Activated naive CD4-positive, alpha-beta T cell treated with anti-CD3 and anti-CD28 coated beads, Interleukin-2, amount 50 U/mL, for 72 hours (primary cell): ENCODE results near the gene CDK3. TPM values are rescaled to one million over a fixed set of nuclear protein-coding genes. Genes with fewer than 3 reads are reported as not detected.

Experiments
- ATAC-seq, 2 donors: fragments of 150-1000 bp; cut with Tn5 transposase; 2 replicates each; pipeline ENCODE4 v1.10.0; 2021; ENCODE audit warnings: mild to moderate bottlenecking in 2 of 2, moderate library complexity in 2 of 2
- DNase-seq, 2 donors: peaks; one replicate each; pipeline ENCODE4 v3.0.0; 2021 to 2022; ENCODE audit warnings: low spot score in 2 of 2
- H3K27ac Mint-ChIP-seq, 2 donors: one replicate each; pipeline ENCODE4 v1.8.0; 2022; ENCODE audit warnings: mild to moderate bottlenecking in 2 of 2, mixed read lengths in 2 of 2
- H3K36me3 Mint-ChIP-seq, 2 donors: one replicate each; pipeline ENCODE4 v1.8.0; 2022; ENCODE audit warnings: mixed read lengths in 2 of 2
- H3K9me3 Mint-ChIP-seq, 2 donors: one replicate each; pipeline ENCODE4 v1.8.0; 2022; ENCODE audit warnings: mixed read lengths in 2 of 2
- total RNA-seq, 2 donors: library from RNA; stranded (reverse); gene quantifications; one replicate each; pipeline ENCODE4 v1.2.3, GENCODE V29; 2022

The CDK3 gene
- total RNA-seq, 2 donors from 2014 or later, result 6.9 to 8.3 TPM

DNA sequence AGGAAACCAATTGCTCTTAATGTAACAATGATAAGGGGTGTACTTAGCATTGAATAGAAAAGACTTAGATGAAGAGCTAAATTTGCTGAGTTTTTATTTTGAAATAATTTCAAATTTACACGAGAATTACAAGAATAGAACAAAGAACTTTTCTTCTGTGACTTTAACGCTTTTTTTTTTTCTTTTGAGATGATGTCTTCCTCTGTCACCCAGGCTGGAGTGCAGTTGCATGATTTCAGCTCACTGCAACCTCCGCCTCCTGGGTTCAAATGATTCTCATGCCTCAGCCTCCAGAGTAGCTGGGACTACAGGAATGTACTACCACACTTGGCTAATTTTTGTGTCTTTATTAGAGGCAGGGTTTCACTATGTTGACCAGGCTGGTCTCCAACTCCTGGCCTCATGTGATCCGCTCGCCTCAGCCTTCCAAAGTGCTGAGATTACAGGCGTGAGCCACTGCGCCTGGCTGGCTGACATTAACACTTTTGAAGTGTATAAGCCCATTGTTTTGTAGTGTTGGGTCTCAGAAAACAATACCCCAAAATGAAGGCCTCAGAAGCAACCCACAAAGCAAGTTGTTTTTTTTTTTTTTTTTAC, 19.5 kb upstream of the CDK3 start:
- H3K36me3 Mint-ChIP-seq, result peaks cover 5 to 6% of the 10 kb centered on the region in 2 donors
- no peaks in the 10 kb centered on the region for H3K9me3 Mint-ChIP-seq
- peak overlapping the region in 1 of 2 donors; percentile 99 for H3K27ac Mint-ChIP-seq
- ATAC-seq, result no peak
- no peak for DNase-seq

GRCh38 chr17:75983501-75984181, 17.0 kb upstream of the CDK3 start:
- ATAC-seq, result no peak
- DNase-seq, result no peak
- Mint-ChIP-seq H3K27ac (no peak overlapping the region), H3K36me3 (peaks cover 5 to 6% of the 10 kb centered on the region in 2 donors), H3K9me3 (no peaks in the 10 kb centered on the region)

DNA sequence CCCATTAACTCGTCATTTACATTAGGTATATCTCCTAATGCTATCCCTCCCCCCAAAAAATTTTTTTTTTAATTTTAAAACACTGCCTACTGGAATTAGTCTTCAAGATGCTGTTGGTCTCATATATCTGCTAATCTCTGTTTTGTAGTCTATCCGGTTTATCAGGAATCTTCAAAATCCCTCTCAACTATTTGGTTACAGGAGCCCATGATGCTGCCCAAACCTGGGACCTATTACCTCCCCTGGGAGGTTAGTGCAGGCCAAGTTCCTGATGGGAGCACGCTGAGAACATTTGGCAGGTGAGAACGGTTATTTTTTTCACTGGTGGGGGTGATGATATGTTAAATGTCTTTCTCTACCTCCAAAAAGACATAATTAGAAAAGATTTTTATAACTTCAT, 14.7 kb upstream of the CDK3 start:
- no peak for DNase-seq
- H3K9me3 Mint-ChIP-seq, result no peaks in the 10 kb centered on the region
- no peak overlapping the region for H3K27ac Mint-ChIP-seq
- no peak for ATAC-seq
- no peaks in the 10 kb centered on the region for H3K36me3 Mint-ChIP-seq

DNA sequence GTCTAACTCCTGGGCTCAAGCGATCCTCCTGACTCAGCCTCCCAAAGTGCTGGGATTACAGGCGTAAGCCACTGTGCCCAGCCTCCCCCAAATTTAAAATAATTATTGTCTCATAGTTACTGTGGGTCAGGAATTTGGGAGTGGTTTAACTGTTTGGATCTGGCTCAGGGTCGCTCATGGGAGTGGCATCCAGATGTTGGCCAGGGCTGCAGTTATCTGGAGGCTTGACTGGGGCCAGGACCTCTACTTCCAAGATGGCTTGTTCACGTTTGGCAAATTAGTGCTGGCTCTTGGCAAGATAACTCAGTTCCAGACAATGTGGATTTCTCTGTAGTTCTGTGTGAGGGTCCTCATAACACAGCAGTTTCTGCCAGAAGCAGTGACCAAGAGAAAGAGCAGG, 13.6 kb upstream of the CDK3 start:
- no peaks in the 10 kb centered on the region for H3K9me3 Mint-ChIP-seq
- ATAC-seq, result no peak
- H3K27ac Mint-ChIP-seq, result no peak overlapping the region
- no peak for DNase-seq
- H3K36me3 Mint-ChIP-seq, result no peaks in the 10 kb centered on the region

DNA sequence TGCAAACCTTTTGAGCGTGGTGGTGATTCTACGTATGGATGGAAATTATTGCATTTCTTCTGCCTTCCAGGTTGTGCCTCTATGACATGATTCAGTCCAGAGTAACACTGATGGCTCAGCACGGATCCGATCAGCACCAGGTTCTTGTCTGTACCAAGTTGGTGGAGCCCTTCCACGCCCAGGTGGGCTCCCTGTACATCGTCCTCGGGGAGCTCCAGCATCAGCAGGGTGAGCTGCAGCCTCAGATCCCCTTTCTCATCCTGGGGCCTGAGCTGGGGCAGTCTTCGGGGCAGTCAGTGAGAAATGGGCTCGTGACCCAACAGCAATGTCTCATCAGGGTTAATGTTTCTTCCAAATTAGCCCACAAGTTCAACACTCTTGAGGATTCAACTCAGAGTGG, 9.3 kb upstream of the CDK3 start:
- Mint-ChIP-seq H3K36me3 (no peaks in the 10 kb centered on the region), H3K27ac (no peak overlapping the region), H3K9me3 (no peaks in the 10 kb centered on the region)
- no peak for ATAC-seq
- DNase-seq, result no peak

- H3K36me3 Mint-ChIP-seq, result no peaks in the 10 kb centered on the region
- ATAC-seq (no peak), DNase-seq (no peak)
- no peaks in the 10 kb centered on the region for H3K9me3 Mint-ChIP-seq
- H3K27ac Mint-ChIP-seq, result no peak overlapping the region
Observed at GRCh38 chr17:75994802-75995370, 5.8 kb upstream of the CDK3 start.

GRCh38 chr17:75995385-75995925, 5.2 kb upstream of the CDK3 start:
- ATAC-seq, result no peak
- H3K9me3 Mint-ChIP-seq, result no peaks in the 10 kb centered on the region
- DNase-seq, result no peak
- peak overlapping the region; percentile 14 to 87 for H3K27ac Mint-ChIP-seq
- H3K36me3 Mint-ChIP-seq, result no peaks in the 10 kb centered on the region

DNA sequence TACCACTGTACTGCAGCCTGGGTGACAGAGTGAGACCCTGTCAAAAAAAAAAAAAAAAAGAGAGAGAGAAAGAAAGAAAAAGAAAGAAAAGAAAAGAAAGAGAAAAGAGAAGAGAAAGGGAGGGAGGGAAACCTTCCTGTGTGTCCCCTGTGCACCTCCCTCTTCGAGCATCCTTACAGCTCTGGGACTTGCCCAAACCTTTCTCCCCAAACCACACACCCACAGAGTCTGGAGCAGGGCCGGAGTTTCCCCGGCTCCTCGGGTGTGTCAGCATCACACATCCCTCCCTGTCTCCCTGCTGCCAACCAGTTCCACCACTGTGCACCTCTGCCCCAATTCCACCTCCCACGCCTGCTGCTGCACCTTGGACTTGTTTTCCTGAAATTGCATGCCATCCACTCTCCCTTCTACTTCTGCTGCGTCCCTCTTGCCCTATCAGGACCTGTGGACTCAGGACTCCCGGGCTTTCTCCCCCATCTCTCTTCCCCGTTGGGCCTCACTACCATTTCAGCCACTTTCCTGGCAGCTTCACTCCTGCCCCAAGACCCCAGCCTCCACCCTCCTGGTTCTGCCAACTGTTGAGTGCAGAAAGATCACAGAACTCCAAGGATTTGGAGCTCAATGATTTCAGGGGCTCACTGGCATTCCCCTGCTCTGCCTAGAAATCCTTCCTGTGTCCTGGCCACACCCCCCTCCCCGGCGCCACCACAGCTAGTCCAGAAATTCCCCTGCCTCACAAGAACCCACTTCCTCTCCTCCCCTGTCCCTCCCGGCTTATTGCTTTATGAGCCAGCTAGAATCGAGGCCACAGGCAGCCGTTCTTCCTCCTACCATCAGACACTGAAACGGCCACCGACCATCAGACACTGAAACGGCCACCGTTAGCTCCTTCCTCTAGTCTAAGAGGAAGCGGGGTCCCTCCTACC, 3.7 kb upstream of the CDK3 start:
- peak overlapping the region; percentile 87 to 95 for H3K27ac Mint-ChIP-seq
- no peaks in the 10 kb centered on the region for H3K36me3 Mint-ChIP-seq
- no peaks in the 10 kb centered on the region for H3K9me3 Mint-ChIP-seq
- ATAC-seq (peak; percentile 48 to 88), DNase-seq (no peak)

DNA sequence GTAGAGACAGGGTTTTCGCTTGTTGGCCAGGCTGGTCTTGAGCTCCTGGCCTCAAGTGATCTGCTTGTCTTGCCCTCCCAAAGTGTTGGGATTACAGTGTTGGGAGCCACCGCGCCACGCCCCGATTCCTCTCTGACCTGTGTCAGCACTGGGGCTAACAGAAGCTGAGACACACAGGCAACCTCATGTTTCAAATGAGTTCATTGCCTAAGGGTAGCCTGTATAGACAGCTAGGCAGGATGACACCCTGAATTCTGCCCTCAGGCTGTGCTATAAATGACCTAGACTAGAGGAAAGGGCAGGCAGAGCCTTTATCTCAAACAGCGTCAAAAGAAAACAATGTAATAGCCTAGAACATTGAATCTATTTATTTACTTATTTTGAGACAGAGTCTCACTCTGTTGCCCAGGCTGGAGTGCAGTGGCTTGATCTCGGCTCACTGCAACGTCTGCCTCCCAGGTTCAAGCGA, 2.3 kb upstream of the CDK3 start:
- Mint-ChIP-seq H3K27ac (peak overlapping the region; percentile 50 to 87), H3K9me3 (no peaks in the 10 kb centered on the region), H3K36me3 (no peaks in the 10 kb centered on the region)
- DNase-seq, result no peak
- ATAC-seq, result no peak

DNA sequence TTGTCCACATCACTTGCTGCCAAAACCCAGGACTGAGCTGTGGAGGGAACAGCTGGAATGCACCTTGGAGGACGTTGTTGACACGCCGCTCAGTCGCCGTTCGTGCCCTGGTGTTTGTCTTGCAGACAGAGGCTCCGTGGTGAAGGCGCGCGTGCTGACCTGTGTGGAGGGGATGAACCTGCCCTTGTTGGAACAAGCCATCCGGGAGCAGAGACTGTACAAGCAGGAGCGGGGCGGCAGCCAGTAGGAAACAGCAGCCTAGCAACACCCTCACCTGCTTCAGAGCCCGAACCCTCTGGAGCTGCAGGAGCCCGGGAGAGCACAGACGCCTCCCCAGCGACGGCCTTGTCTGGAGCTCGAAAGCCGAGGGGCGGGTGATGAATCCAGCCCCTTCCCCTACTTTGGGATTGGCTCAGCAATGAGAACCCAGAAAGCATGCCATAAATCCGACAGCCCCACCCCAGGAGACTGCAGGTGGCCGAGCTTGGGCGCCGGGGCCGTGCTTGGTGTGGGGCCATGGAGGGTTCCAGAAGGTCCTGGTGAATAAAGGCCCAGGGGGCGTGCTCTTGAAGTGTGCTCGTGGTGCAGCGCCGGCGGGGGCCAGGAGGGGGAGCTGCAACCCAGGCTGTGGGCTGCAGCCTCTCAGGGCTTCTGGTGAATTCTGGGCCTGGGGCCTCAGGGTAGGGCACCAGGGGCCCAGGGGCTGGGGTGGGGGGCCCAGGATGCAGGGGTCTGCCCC, 470 bp upstream of the CDK3 start:
- Mint-ChIP-seq H3K36me3 (no peaks in the 10 kb centered on the region), H3K9me3 (no peaks in the 10 kb centered on the region), H3K27ac (no peak overlapping the region)
- ATAC-seq (peak; percentile 21 to 82), DNase-seq (peak in 1 of 2 donors; percentile 87)

DNA sequence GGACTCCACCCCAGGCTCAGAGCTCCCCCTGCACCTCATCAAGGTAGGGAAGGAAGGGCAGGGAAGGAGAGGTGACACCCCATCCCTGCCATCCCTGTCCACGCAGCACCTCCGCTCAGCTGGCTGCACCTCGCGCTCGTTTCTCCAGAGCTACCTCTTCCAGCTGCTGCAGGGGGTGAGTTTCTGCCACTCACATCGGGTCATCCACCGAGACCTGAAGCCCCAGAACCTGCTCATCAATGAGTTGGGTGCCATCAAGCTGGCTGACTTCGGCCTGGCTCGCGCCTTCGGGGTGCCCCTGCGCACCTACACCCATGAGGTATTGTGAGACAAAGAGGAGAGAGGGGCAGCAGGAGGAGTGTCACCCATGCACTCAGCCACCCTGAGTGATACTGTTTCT, 1.4 kb downstream of the CDK3 start:
- H3K36me3 Mint-ChIP-seq, result no peaks in the 10 kb centered on the region
- ATAC-seq (no peak), DNase-seq (no peak)
- no peaks in the 10 kb centered on the region for H3K9me3 Mint-ChIP-seq
- peak overlapping the region in 1 of 2 donors; percentile 32 for H3K27ac Mint-ChIP-seq

- no peaks in the 10 kb centered on the region for H3K36me3 Mint-ChIP-seq
- H3K27ac Mint-ChIP-seq, result peak overlapping the region; percentile 9 to 36
- DNase-seq (no peak), ATAC-seq (no peak)
- no peaks in the 10 kb centered on the region for H3K9me3 Mint-ChIP-seq
Observed at GRCh38 chr17:76003915-76004314, 3.3 kb downstream of the CDK3 start.

DNA sequence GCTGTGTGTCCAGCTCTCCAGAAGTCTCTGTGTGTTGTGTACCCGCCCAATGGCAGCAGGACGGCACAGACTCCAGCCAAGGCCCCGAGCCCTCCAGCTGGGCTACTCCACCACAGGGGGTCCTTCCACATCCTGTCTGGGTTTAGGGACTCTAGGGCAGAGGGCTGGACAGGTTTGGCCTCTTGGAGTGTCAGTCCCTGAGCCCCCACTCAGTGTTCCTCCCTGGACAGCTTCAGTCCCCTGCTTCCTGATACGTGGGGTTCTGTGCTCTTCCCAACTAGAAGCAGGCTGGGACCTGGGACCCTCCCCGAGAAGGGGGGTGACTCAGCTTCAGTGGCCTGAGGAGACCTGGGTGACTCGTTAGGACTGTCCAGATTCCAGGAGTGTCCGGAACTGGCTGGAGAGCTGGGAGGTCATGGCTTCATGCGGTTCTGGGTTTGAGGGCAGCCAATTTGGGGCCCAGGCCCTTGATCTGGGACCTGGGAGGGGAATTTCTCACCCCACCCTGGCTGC, 4.2 kb downstream of the CDK3 start:
- DNase-seq (no peak), ATAC-seq (no peak)
- Mint-ChIP-seq H3K9me3 (no peaks in the 10 kb centered on the region), H3K36me3 (no peaks in the 10 kb centered on the region), H3K27ac (no peak overlapping the region)

GRCh38 chr17:76005263-76006149, 4.9 kb downstream of the CDK3 start:
- ATAC-seq (peak; percentile 78 to 82), DNase-seq (peak; percentile 78 to 97)
- Mint-ChIP-seq H3K9me3 (no peaks in the 10 kb centered on the region), H3K36me3 (no peaks in the 10 kb centered on the region), H3K27ac (peak overlapping the region in 1 of 2 donors; percentile 9)
